Spinal cord (tissue), 4 donors: ENCODE data around the gene SPRR2E. TPM values are rescaled to one million over a fixed set of nuclear protein-coding genes. Genes with fewer than 3 reads are reported as not detected.

Experiments used
- polyA plus RNA-seq, 2 donors: library from polyadenylated mRNA; unstranded; fragments of 120-200 nt; gene quantifications; one replicate each; pipeline ENCODE4 v1.2.1, GENCODE V29; 2013; ENCODE audit not compliant: insufficient read length in 2 of 2
- small RNA-seq: library from RNA; depleted of rRNA; stranded (forward); fragments of <200 nt; gene quantifications from one replicate; pipeline ENCODE3, GENCODE V24; 2014; ENCODE audit warnings: low replicate concordance
- total RNA-seq, 2 donors: library from RNA; depleted of rRNA in 1 of 2; stranded (reverse); fragments of 120-200 nt in 1 of 2; fragments of >200 nt in 1 of 2; gene quantifications; one replicate each; pipeline versions ENCODE4 v1.2.3 to v1.2.4, GENCODE V29; 2013 to 2014

The SPRR2E gene
- total and polyA plus RNA-seq, 4 donors, result not detected

Small RNA genes within 50 kb of the gene (small RNA-seq; reads per million reads assigned to genes)
- gene SPRR2C, result not detected

Other genes with a start within 250 kb of the SPRR2E start
- not detected for gene LCE7A, start 234.5 kb downstream of the SPRR2E start, total RNA-seq
- gene LCE7A, start 234.5 kb downstream of the SPRR2E start, polyA plus RNA-seq, result not detected
- not detected for gene SMCP, start 216.2 kb downstream of the SPRR2E start, total RNA-seq
- not detected for gene SMCP, start 216.2 kb downstream of the SPRR2E start, polyA plus RNA-seq
- gene IVL, start 186.0 kb downstream of the SPRR2E start, total RNA-seq, result not detected
- not detected for gene IVL, start 186.0 kb downstream of the SPRR2E start, polyA plus RNA-seq
- not detected for gene SPRR5, start 147.3 kb downstream of the SPRR2E start, total RNA-seq
- gene SPRR5, start 147.3 kb downstream of the SPRR2E start, polyA plus RNA-seq, result not detected
- gene SPRR4, start 123.9 kb downstream of the SPRR2E start, total RNA-seq, result not detected
- gene SPRR4, start 123.9 kb downstream of the SPRR2E start, polyA plus RNA-seq, result not detected
- not detected for gene SPRR1A, start 110.4 kb downstream of the SPRR2E start, total RNA-seq
- not detected for gene SPRR1A, start 110.4 kb downstream of the SPRR2E start, polyA plus RNA-seq
- gene SPRR3, start 92.8 kb downstream of the SPRR2E start, total RNA-seq, result under 1 TPM in 1 of 2 donors, not detected in 1; 0.39 TPM
- under 1 TPM; 0.24 to 0.49 TPM for gene SPRR3, start 92.8 kb downstream of the SPRR2E start, polyA plus RNA-seq
- gene SPRR1B, start 63.3 kb downstream of the SPRR2E start, total RNA-seq, result not detected
- gene SPRR1B, start 63.3 kb downstream of the SPRR2E start, polyA plus RNA-seq, result not detected
- not detected for gene SPRR2D, start 53.4 kb downstream of the SPRR2E start, total RNA-seq
- not detected for gene SPRR2D, start 53.4 kb downstream of the SPRR2E start, polyA plus RNA-seq
- gene SPRR2A, start 37.0 kb downstream of the SPRR2E start, total RNA-seq, result not detected
- not detected for gene SPRR2A, start 37.0 kb downstream of the SPRR2E start, polyA plus RNA-seq
- not detected for gene SPRR2B, start 22.9 kb downstream of the SPRR2E start, total RNA-seq
- not detected for gene SPRR2B, start 22.9 kb downstream of the SPRR2E start, polyA plus RNA-seq
- under 1 TPM in 1 of 2 donors, not detected in 1; 0.22 TPM for gene SPRR2F, start 19.0 kb upstream of the SPRR2E start, total RNA-seq
- gene SPRR2F, start 19.0 kb upstream of the SPRR2E start, polyA plus RNA-seq, result 1 to 10 TPM; 1.3 TPM
- gene SPRR2G, start 56.4 kb upstream of the SPRR2E start, total RNA-seq, result not detected
- under 1 TPM in 1 of 2 donors, not detected in 1; 0.39 TPM for gene SPRR2G, start 56.4 kb upstream of the SPRR2E start, polyA plus RNA-seq
- not detected for gene LELP1, start 108.9 kb upstream of the SPRR2E start, total RNA-seq
- gene LELP1, start 108.9 kb upstream of the SPRR2E start, polyA plus RNA-seq, result not detected
- gene PRR9, start 123.1 kb upstream of the SPRR2E start, total RNA-seq, result not detected
- not detected for gene PRR9, start 123.1 kb upstream of the SPRR2E start, polyA plus RNA-seq
- gene LORICRIN, start 165.2 kb upstream of the SPRR2E start, total RNA-seq, result under 1 TPM in 1 of 2 donors, not detected in 1; 0.22 TPM
- under 1 TPM; 0.62 to 0.77 TPM for gene LORICRIN, start 165.2 kb upstream of the SPRR2E start, polyA plus RNA-seq
- gene PGLYRP3, start 218.4 kb upstream of the SPRR2E start, total RNA-seq, result not detected
- gene PGLYRP3, start 218.4 kb upstream of the SPRR2E start, polyA plus RNA-seq, result not detected